Measurements from ENCODE around the gene PRTFDC1.

The PRTFDC1 gene

DNA sequence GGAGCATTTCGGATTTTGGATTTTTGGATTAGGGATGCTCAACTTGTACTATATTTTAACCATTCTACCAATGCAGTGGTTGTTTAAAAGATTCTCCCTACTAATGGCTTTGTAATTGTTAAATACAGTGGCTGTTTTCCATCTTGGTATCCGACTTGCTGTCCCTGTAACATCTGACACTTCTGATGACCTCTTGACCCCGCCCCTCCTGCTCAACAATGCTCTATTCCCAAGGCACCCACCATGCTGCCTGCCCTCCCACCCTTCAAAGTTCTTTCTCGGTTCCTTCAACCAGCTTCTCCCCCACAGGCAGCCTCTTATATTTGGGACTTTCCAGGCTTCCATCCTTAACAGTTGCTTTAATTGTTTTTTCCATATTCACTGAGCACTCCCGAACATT lies 2.0 kb downstream of the PRTFDC1 start:
- TF ChIP-seq FOXP2 (optimal IDR thresholded peaks at IDR 0.05; ENCODE audit: borderline replicate concordance, extremely low read depth, extremely low read length, insufficient read depth) (no peak), POLR2AphosphoS5 (IDR thresholded peaks at IDR 0.05; ENCODE audit: low read depth, low read length) (no peak), SIN3A (IDR thresholded peaks at IDR 0.05; ENCODE audit: borderline replicate concordance, insufficient read depth, low read length) (no peak), TAF1 (IDR thresholded peaks at IDR 0.05; ENCODE audit: borderline replicate concordance, insufficient read depth, low read length) (no peak)
- TF ChIP-seq, protein P1, sequence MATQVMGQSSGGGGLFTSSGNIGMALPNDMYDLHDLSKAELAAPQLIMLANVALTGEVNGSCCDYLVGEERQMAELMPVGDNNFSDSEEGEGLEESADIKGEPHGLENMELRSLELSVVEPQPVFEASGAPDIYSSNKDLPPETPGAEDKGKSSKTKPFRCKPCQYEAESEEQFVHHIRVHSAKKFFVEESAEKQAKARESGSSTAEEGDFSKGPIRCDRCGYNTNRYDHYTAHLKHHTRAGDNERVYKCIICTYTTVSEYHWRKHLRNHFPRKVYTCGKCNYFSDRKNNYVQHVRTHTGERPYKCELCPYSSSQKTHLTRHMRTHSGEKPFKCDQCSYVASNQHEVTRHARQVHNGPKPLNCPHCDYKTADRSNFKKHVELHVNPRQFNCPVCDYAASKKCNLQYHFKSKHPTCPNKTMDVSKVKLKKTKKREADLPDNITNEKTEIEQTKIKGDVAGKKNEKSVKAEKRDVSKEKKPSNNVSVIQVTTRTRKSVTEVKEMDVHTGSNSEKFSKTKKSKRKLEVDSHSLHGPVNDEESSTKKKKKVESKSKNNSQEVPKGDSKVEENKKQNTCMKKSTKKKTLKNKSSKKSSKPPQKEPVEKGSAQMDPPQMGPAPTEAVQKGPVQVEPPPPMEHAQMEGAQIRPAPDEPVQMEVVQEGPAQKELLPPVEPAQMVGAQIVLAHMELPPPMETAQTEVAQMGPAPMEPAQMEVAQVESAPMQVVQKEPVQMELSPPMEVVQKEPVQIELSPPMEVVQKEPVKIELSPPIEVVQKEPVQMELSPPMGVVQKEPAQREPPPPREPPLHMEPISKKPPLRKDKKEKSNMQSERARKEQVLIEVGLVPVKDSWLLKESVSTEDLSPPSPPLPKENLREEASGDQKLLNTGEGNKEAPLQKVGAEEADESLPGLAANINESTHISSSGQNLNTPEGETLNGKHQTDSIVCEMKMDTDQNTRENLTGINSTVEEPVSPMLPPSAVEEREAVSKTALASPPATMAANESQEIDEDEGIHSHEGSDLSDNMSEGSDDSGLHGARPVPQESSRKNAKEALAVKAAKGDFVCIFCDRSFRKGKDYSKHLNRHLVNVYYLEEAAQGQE (IDR thresholded peaks at IDR 0.05; ENCODE audit: insufficient read depth in 1 of 2, low read depth in 2 of 2, low read length in 2 of 2): no peak

DNA sequence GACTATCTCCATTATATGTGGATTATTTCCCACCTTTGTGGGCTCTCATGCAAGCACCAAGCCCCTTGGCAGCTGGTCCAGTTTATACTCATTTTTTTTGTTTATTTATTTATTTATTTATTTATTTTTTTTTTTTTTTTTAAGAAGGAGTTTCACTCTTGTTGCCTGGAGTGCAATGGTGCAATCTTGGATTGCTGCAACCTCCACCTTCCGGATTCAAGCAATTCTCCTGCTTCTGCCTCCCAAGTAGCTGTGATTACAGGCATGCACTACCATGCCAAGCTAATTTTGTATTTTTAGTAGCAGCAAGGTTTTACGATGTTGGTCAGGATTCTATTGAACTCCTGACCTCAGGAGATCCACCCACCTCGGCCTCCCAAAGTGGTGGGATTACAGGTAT lies 2.8 kb downstream of the PRTFDC1 start:
- TF ChIP-seq SIN3A (IDR thresholded peaks at IDR 0.05; ENCODE audit: borderline replicate concordance, insufficient read depth, low read length): no peak
- TF ChIP-seq, protein P1 (IDR thresholded peaks at IDR 0.05; ENCODE audit: insufficient read depth in 1 of 2, low read depth in 2 of 2, low read length in 2 of 2): no peak
- no peak for TF ChIP-seq POLR2AphosphoS5 (IDR thresholded peaks at IDR 0.05; ENCODE audit: low read depth, low read length)
- TF ChIP-seq FOXP2 (optimal IDR thresholded peaks at IDR 0.05; ENCODE audit: borderline replicate concordance, extremely low read depth, extremely low read length, insufficient read depth): no peak
- TF ChIP-seq TAF1 (IDR thresholded peaks at IDR 0.05; ENCODE audit: borderline replicate concordance, insufficient read depth, low read length): no peak

DNA sequence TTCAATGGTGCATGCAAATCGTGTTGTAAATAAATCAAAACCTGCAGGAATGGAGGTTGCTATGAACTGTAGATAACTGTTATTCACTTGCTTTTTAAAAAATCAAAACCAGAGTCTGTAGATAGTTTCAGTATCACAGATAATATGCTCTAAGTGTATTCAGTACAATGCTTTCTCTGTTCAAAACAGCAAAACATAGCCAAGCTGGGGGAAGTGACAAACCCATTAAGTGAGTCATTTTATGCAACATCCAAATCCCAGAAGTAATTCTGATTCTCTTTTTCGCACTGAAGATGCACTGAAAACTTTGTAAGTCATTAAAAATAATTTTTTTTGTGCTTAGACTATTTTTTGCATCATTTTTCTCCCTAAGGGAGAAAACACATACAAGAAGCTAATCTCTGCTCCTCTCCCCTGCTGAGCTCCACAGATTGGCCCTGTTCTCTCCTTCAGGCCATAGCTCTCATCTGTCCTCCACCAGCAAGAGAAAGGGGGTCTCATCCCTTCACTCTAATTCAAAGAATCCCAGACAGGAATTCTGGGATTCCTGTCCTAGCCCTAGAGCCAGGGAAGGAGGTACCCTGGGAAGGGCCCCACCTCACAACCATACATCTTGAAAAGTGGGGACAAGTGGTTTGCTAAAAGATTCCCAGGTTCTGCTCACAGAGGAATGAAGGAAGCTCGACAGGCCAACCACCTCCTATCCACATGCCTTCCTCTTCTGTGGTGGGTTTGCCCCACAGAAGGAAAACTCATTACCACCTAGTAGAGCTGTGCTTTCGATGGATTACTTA lies 4.9 kb downstream of the PRTFDC1 start:
- TF ChIP-seq, protein P1 (IDR thresholded peaks at IDR 0.05; ENCODE audit: insufficient read depth in 1 of 2, low read depth in 2 of 2, low read length in 2 of 2): no peak
- TF ChIP-seq POLR2AphosphoS5 (IDR thresholded peaks at IDR 0.05; ENCODE audit: low read depth, low read length) (no peak), SIN3A (IDR thresholded peaks at IDR 0.05; ENCODE audit: borderline replicate concordance, insufficient read depth, low read length) (no peak), TAF1 (IDR thresholded peaks at IDR 0.05; ENCODE audit: borderline replicate concordance, insufficient read depth, low read length) (no peak)

DNA sequence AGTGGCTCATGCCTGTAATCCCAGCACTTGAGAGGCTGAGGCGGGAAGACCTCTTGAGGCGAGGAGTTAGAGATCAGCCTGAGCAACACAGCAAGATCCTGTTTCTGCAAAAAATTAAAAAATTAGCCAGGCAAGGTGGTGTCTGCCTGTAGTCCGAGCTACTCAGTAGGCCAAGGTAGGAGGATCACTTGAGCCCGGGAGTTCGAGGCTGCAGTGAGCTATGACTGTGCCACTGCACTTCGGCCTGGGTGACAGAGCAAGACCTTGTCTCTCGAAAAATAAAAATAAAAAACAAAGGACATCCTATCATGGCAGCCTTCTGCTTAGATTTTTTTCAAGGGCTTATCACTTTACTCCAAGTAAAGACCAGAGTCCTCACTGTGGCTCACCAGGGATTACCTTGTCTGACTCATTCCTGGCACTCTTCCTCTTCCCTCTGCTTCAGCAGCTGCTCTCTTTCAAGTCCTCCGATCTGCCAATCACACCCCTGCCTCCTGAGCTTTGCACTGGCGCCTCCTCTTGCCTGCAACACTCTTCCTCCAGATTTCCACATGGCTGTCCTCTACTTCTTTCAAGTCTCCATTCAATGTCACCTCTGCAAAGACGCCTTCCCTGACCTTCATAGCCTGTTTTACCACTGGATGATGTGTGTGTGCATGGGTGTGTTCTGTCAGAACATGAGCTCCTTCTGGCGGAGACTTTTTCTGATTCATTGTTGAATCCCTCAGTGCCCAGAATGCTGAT lies 7.7 kb downstream of the PRTFDC1 start:
- TF ChIP-seq POLR2AphosphoS5 (IDR thresholded peaks at IDR 0.05; ENCODE audit: low read depth, low read length) (no peak), FOXP2 (optimal IDR thresholded peaks at IDR 0.05; ENCODE audit: borderline replicate concordance, extremely low read depth, extremely low read length, insufficient read depth) (no peak), TAF1 (IDR thresholded peaks at IDR 0.05; ENCODE audit: borderline replicate concordance, insufficient read depth, low read length) (no peak), SIN3A (IDR thresholded peaks at IDR 0.05; ENCODE audit: borderline replicate concordance, insufficient read depth, low read length) (no peak)
- TF ChIP-seq, protein P1 (IDR thresholded peaks at IDR 0.05; ENCODE audit: insufficient read depth in 1 of 2, low read depth in 2 of 2, low read length in 2 of 2): no peak
